HG03066 (cell line): ENCODE data around the gene TST.
A peak's percentile ranks its signal among the peaks of the same experiment; 100 is the strongest.

Source experiments
- ATAC-seq: cut with Tn5 transposase; IDR thresholded peaks from one replicate; pipeline ENCODE4 v1.9.1; 2021; ENCODE audit warnings: low read depth; ENCODE audit not compliant: unreplicated experiment

The TST gene

DNA sequence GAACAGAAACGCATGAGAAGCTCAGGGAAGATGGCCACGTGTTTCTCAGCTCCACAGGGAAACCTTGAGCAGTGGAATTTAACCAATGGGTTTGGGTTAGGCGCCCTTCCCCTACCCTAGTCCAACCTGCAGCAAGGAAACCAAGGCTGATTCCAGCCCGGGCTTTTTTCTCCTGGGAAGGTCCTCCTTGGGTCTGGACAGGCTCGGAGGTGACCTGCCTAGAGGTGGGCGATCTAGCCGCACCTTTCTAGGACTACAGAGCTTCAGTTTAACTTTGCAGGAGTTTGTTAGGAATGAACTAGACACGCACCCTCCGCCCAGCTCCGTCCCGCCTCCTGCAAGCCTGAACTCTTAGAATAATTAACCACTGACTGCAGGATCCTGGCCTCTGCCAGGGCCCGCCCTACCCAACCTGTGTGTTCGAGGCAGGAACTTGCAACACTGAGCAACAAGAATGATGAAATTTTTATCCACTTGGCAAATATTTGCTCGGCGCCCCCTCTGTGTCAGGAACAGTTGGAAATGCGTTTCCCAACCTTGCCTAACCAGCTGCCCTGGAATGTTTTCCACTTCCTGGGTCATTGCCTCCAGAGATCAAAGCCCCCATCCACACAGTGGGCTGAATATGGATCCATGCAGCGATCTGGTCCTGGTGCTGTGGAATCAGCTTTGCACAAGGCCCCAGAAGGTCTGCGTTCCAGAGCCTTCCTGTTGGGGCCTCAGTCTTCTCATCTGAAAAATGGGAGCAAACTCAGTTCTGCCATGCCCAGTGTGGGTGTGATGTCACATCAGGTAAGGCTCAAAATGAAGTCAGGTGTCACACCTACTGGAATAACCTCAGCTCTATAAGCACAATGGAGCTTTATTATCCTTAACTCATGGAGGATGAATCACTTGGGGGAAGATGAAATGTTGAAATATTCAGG lies 13.6 kb upstream of the TST start:
- no peak for ATAC-seq

DNA sequence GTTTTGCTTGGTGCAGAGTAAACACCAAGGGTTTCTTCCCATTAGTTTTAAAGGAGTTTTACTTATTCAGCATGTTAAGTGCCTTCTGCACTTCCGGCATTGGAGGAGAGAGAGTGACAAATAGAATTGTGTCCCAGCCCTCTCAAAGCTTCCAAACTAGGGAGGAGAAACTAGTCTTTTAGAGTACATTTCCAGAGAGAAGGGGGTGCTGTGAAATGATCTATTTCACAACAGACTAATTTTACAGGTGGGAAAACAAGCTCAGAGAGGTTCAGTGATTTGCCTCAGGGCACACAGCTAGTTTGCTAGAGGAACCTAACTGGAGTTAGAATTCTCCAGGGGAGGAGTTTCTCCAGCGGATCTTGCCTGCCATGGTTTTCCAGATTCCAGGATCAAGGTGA lies 12.9 kb upstream of the TST start:
- no peak for ATAC-seq

DNA sequence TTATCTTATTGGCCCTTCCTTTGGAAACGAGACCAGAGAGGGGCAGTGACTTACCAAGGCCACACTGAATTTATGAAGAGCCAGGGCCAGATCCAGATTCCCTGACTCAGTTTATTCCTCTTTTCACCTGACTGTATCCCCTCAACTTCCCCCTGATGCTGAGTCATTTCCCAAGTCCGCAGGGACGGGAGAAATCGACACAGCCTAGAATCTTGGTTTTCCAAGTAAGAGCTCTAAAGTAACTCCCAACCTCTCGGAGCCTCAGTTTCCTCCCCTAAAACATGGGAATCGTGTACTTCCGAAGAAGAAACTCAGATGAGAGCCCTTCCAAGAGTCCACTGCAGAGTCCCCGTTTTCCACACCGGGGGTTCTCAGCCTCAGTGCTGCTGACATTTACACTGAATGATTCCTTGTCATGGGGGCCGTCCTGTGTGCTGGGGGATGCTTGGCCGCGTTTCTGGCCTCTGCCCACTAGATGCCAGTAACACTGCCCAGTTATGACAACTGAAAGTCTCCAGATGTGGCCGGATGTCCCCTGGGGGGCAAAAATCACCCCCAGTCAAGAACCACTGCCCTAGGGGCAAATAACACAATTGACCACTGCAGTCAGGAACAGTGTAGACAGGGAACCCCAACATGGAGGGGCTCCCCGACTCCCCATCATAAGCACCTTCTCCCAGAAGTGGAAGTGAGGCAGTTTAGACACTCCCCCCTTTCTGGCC lies 11.5 kb upstream of the TST start:
- no peak for ATAC-seq

DNA sequence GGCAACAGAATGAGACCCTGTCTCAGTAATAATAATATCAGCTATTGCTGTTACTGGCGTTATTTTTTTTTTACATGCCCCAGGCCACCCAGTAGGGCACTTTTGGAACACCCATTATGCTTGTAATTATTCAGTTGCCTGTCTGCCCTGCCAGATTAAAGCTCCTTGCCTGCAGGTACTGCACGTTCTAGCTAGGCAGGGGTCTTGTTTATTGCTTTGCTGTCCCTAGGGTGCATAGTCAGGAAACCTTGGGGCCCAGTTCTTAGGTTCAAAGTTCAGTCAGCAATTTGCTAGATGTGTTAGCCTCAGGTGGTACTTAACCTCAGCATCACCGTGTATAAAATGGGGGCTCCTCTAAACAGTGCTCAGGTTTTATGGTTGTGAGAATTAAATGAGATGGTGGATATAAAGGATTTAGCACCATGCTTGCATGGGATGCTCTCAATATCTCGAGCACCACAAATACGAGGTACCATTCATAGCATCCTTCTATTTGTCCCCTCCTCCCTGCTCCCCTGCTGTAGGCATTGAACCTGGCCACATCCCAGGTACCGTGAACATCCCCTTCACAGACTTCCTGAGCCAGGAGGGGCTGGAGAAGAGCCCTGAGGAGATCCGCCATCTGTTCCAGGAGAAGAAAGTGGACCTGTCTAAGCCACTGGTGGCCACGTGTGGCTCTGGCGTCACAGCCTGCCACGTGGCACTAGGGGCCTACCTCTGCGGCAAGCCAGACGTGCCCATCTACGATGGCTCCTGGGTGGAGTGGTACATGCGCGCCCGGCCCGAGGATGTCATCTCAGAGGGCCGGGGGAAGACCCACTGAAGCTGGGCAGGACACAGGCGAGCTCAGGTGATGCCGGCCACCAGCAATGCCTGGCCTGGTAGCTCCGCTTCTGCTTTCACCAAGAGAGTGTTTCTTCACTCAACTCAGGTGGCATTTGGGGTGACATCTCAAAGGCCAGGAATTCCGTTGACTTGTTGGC lies 9.7 kb upstream of the TST start:
- no peak for ATAC-seq

DNA sequence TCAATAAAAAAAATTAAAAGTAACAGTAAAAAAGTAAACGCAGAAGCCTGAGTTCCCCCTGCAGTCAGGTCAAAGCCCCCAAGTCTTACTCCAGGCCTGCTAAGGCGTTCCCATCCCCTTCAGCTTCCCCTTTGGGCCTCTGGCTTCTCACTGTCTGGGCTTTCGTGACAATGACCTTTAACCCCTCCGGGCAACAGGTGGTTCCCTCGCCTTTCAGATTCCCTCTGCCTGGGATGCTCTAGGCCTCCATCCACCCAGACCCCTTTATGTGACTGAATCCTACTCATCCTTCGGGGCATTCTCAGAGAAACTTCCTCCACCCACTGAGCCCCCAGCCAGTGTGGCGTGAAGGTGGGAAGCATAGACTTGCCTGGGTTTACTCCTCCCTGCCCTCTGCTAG lies 8.3 kb upstream of the TST start:
- ATAC-seq = no peak

DNA sequence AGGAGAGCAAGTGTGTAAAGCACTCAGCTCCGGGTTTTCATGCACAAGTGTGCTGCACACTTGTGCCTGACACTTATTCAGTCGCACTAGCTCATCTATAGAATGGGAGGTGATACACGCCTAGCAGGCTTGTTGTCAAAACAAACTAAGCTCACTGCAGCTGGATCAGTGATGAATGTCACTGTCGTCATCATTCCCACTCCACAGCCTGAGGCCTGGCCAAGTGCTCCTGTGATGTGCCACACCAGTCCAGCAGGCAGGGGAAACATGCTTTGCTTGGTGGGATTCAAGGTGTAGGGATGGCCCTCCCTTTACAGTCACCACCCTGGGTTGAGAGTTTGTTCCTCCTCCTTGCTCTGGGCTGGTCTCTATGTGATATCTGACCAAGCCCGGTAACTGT lies 7.1 kb upstream of the TST start:
- no peak for ATAC-seq

DNA sequence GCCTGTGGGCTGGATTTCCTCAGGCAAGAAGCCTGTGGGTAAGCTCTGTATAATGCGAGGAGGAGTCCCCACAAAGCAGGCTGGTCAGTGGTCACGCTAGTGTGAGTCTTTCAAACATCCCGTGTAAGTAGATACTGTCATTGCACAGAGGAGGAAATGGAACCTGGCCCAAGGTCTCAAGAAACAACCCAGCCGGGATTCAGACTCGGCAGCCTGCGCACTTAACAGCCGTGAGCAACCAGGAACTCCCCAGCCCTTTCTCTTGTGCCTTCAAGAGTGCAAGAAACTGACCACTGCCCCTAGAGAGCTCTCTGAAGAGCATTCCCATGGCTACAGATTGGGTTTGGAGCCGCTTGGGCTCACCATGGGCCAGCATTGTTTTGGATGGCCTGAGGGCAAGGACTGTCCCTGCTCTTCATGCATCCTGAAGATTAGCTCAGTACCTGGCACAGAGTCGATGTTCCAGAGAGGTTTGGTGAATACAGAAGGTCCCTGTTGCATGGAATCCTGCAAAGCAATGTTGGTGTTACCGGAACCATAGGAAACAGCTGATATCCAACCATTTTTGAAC lies 6.3 kb upstream of the TST start:
- ATAC-seq = no peak

DNA sequence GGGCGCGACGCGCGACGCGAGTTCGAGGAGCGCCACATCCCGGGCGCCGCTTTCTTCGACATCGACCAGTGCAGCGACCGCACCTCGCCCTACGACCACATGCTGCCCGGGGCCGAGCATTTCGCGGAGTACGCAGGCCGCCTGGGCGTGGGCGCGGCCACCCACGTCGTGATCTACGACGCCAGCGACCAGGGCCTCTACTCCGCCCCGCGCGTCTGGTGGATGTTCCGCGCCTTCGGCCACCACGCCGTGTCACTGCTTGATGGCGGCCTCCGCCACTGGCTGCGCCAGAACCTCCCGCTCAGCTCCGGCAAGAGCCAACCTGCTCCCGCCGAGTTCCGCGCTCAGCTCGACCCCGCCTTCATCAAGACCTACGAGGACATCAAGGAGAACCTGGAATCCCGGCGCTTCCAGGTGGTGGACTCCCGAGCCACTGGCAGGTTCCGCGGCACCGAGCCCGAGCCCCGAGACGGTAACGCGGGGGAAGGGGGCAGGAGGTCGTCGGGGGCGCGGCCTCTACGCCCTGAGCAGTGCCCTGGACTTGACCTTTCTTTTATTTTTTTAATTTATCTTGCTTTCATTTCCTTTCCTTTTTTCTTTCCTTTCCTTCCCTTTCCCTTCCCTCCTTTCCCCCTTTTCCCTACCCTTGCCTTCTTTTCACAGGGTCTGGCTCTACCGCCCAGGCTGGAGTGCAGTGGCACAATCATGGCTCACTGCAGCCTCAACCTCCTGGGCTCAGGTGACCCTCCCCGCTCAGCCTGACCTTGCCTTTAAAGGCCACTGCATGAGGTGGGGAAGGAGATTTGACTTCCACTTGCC lies 5.3 kb upstream of the TST start:
- ATAC-seq = no peak

DNA sequence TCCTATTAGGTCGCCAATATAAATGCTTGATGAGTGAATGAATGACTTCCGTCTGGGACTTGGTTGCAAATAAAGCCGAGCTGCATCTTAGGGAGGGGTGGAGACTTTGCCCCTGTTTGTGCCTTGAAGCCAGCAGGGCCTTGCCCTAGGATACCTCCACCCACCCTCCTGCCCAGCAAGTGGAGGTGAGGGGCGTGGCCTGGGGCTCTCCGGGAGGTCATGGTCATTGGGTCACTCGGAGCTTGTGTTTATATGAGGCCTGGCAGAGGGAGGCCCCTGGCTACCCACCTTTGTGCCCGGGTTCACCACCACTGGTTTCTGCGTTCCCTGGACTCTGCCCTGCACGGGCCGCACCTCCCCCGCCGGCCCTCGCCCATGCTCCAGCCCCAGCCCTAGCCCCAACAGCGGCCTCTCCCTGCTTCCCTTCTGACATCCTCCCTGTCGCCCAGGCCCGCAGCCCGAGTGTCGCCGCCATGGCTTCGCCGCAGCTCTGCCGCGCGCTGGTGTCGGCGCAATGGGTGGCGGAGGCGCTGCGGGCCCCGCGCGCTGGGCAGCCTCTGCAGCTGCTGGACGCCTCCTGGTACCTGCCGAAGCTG lies 4.6 kb upstream of the TST start:
- no peak for ATAC-seq

DNA sequence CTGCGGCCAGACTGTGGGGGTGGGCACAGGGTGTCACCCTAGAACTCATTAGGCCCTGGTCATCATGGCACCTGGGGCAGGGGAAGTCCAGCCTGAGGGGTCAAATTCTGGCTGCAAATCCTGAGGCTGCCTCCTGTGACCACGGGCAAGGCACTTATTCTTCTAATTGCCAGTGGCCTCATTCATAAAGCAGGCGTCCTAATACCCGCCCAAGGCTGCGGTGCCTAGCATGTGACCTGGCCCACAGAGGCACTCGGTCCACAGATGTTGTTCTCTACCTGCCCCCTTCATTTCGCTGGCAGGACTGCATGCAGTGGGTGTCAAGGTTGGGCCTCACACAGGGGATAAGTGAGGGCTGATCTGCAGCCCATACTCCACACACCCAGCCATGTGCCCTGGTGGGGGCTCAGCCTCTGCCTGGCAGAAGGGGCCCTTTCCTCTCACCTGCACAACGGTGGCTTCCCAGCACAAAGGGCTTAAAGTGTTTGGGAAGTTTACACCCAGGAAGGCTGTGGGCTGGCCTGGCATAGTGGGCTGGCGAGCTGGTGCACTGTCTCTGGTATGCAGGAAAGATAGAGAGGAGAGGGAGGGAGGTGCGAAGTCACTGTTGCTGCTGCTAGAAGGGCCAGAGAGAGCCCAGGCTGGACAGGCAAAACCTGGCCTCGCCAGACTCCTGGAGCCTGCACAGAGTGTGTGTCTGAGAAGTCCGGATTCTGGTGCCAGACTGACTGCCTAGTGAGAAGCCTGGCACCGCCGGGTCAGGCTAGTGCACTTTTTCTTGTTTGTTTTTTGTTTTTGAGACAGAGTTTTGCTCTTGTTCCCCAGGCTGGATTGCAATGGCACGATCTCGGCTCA lies 3.5 kb upstream of the TST start:
- no peak for ATAC-seq

DNA sequence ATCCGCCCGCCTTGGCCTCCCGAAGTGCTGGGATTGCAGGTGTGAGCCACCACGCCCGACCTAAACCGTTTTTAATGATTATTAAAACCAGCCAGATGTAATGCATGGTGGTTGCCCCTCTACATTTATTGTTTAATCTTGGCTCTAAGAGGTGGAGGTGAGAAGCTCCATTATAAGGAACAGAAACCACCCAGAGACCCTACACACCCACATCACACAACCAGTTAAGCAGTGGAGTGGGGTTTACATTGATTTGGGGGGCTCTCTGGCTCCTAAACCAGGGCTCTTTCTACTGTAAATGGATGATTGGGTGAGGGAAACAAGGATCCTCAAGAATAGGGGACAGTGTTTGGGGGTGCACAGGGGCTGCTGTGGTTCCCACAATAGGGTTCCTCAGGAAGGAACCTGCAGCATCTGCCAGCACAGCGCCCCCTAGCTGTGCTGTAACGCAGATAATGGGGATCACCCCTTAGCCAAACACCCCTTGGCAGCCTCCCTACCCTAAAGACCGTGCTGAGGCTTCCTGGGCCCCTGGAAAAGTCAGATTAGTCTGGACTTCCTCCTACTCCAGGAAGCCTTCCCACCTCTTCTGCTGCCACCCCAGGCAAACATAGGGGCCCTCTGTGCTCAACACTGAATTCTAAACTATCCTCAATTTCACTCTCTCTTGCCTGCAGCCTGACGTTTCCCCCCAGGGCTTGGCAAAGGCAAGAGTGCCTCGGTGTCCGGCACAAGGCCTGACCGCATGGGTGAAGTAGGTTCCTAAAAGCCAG lies 2.6 kb upstream of the TST start:
- no peak for ATAC-seq

DNA sequence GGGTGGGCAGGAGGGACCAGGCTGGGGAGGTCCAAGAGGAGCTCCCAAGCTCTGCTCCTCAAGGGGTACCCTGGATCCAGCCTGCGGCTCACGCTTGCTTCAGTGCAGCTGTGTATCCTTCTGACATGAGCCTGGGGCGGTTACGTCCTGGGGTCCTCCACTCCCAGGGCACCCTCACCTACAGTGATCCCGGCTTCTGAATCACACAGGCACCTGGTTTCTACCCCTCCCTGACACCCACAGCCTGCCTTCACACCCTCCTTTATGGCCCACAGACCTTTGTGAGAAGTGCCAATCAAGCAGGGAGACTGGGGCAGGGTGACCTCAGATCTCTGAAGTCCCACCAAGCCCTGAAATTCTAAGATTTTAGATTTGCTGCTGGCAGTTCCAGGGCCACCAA lies 1.8 kb upstream of the TST start:
- no peak for ATAC-seq

DNA sequence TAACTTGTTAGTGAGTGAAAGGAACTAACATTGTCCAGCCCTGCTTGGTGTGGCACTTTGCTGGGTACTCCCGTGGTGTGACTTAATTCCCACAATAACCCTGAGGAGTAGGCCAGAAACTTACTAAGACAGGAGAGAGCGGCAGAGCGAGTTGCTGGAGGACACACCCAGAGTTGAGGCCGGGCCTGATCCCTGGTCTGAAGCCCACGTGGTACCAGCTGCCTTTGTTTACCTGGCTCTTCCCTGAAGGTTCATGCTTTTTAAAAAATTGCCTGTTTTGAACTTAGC lies 889 bp upstream of the TST start:
- ATAC-seq = no peak

DNA sequence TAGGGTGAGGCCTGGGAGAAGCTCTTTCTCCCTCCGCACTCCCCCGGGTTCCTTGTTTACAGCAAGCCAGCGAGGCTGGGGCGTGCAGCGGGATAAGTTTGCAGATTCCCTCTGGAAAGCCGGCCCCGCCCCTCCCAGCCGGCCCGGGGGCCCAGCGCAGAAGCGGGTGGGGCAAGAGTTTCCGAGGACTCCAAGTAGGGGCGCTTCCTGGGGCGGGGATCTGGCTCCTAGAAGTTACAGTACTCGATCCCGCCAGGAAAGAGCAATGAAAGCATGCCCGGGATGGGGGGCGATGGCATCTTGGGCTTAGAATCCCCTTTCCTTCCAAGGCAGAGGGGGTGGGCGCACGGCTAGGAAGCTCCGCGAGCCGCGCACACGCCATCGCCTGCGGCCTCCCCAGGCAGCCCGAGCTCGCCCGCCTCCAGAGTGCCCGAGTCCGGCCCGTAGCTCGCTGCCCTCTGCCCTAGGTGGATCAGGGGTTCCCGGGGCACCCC lies 385 bp downstream of the TST start:
- peak; percentile 28 for ATAC-seq

DNA sequence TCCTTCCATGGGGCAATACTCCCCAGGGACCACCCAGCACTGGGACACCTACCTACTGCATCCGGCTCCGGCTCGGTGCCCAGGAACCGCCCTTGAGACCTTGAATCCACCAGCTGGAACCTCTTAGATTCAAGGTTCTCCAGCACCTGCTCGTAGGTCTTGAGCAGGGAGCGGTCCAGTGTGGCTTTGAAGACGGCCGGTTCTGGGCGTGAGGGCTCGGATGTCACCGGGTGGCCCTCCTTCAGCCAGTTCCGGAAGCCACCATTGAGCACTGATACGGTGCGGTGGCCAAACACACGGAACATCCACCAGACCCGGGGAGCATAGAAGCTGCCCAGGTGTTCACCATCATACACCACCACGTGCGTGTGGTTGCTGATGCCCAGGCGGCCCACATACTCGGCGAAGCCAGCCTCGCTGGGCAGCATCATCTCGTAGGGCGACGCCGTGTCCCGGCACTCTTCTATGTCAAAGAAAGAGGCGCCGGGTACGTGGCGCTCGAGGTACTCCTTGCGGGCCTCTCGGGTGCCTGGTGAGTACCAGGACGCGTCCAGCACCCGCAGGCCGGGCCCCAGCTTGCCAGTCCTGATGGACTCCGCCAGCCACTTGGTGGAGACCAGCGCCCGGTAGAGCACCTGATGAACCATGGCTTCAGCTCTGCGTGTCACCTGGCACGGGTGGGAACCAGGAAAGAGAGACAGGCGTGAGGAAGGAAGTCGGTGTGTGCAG lies 997 bp downstream of the TST start:
- no peak for ATAC-seq

DNA sequence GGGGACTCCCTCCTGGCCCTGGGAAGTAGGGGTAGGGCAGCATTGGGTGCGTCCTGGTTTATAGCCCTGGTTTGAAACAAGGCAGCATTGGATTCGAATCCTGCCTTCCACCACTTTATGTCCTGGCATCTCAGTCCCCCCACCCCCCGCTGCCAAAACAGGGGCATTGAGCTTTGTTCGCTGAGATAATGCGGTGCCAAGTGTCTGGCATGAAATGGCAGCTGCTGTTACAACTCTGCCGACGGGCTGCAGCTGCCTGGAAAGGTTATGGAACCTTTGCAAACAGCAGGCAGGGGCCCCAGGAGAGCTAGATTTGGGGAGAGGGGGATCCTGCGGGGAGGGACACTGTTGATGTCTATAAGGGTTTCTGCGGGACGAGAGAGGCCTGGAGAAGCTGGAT lies 1.9 kb downstream of the TST start:
- no peak for ATAC-seq
